ENCODE data around the gene PLAC9.

DNA sequence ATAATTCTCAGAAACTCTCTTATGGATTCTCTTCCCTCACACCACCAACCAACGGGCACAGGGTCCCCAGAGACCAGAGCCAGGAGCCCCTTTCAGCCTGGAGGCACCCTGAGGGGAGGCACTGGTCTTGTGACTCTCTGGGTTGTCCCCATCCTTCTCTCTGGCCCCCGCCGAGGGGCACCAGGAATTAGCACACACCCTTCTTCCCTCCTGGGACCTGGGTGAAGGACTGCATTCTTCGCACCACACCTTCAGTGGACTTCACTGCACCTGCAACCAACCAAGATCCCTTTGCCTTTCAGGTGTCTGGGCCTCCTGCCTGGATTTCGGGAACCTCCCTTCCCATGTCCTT lies 22.1 kb downstream of the PLAC9 start:
- no peak for TF ChIP-seq EZH2 (IDR thresholded peaks at IDR 0.05; ENCODE audit: low read depth, unreplicated experiment)
- TF ChIP-seq EZH2phosphoT487 (IDR thresholded peaks at IDR 0.05; ENCODE audit: unreplicated experiment), result no peak
- TF ChIP-seq, protein P1, sequence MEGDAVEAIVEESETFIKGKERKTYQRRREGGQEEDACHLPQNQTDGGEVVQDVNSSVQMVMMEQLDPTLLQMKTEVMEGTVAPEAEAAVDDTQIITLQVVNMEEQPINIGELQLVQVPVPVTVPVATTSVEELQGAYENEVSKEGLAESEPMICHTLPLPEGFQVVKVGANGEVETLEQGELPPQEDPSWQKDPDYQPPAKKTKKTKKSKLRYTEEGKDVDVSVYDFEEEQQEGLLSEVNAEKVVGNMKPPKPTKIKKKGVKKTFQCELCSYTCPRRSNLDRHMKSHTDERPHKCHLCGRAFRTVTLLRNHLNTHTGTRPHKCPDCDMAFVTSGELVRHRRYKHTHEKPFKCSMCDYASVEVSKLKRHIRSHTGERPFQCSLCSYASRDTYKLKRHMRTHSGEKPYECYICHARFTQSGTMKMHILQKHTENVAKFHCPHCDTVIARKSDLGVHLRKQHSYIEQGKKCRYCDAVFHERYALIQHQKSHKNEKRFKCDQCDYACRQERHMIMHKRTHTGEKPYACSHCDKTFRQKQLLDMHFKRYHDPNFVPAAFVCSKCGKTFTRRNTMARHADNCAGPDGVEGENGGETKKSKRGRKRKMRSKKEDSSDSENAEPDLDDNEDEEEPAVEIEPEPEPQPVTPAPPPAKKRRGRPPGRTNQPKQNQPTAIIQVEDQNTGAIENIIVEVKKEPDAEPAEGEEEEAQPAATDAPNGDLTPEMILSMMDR (conservative IDR thresholded peaks at IDR 0.05; ENCODE audit: low read depth in 2 of 2), result no peak
- no peak for TF ChIP-seq CREB1 (CRISPR knock-in tag; IDR thresholded peaks at IDR 0.05; ENCODE audit: low read depth)
- TF ChIP-seq POLR2AphosphoS5 (IDR thresholded peaks at IDR 0.05; ENCODE audit: low read depth), result no peak
- TF ChIP-seq, protein P2, sequence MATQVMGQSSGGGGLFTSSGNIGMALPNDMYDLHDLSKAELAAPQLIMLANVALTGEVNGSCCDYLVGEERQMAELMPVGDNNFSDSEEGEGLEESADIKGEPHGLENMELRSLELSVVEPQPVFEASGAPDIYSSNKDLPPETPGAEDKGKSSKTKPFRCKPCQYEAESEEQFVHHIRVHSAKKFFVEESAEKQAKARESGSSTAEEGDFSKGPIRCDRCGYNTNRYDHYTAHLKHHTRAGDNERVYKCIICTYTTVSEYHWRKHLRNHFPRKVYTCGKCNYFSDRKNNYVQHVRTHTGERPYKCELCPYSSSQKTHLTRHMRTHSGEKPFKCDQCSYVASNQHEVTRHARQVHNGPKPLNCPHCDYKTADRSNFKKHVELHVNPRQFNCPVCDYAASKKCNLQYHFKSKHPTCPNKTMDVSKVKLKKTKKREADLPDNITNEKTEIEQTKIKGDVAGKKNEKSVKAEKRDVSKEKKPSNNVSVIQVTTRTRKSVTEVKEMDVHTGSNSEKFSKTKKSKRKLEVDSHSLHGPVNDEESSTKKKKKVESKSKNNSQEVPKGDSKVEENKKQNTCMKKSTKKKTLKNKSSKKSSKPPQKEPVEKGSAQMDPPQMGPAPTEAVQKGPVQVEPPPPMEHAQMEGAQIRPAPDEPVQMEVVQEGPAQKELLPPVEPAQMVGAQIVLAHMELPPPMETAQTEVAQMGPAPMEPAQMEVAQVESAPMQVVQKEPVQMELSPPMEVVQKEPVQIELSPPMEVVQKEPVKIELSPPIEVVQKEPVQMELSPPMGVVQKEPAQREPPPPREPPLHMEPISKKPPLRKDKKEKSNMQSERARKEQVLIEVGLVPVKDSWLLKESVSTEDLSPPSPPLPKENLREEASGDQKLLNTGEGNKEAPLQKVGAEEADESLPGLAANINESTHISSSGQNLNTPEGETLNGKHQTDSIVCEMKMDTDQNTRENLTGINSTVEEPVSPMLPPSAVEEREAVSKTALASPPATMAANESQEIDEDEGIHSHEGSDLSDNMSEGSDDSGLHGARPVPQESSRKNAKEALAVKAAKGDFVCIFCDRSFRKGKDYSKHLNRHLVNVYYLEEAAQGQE (IDR thresholded peaks at IDR 0.05; ENCODE audit: unreplicated experiment), result no peak
- TF ChIP-seq JUNB (IDR thresholded peaks at IDR 0.05; ENCODE audit: unreplicated experiment), result no peak
- no peak for TF ChIP-seq ZNF331 (CRISPR knock-in tag; IDR thresholded peaks at IDR 0.05; ENCODE audit: low read depth)
